HepG2 (cell line): ENCODE measurements around the gene RHBDL1. TPM values are rescaled to one million over a fixed set of nuclear protein-coding genes. Genes with fewer than 3 reads are reported as not detected.
A peak's percentile ranks its signal among the peaks of the same experiment; 100 is the strongest.

Experiments used
- ATF6 ChIP-seq: sonication (generic); formaldehyde crosslinking; conservative IDR thresholded peaks from 2 replicates; pipeline ENCODE4 v1.4.0; 2020; ENCODE audit warnings: missing genetic modification reagents
- BHLHE40 ChIP-seq: IDR thresholded peaks from 2 replicates; pipeline ENCODE4 v1.6.1; 2011; ENCODE audit warnings: low read length, improper control_type of control experiment
- CREB3 ChIP-seq: sonication (generic); formaldehyde crosslinking; IDR thresholded peaks from 2 replicates; pipeline ENCODE4 v1.5.0; 2020; ENCODE audit warnings: missing genetic modification reagents
- GATAD2A ChIP-seq: IDR thresholded peaks from 2 replicates; pipeline ENCODE4 v1.6.1; 2016
- HMG20A ChIP-seq: IDR thresholded peaks from 2 replicates; pipeline ENCODE4 v1.6.1; 2016; ENCODE audit warnings: borderline replicate concordance
- HOXA7 ChIP-seq: sonication (generic); formaldehyde crosslinking; IDR thresholded peaks from 2 replicates; pipeline ENCODE4 v1.8.1; 2022; ENCODE audit warnings: mild to moderate bottlenecking, missing genetic modification reagents, moderate library complexity
- HOXD1 ChIP-seq: sonication (generic); formaldehyde crosslinking; IDR thresholded peaks from 2 replicates; pipeline ENCODE4 v1.5.0; 2020; ENCODE audit warnings: missing genetic modification reagents
- POLR2G ChIP-seq: fragments of 200-400 bp; formaldehyde crosslinking; IDR thresholded peaks from 2 replicates; pipeline ENCODE4 v1.6.1; 2018; ENCODE audit warnings: mild to moderate bottlenecking, low read depth, low read length, moderate library complexity
- SAFB2 ChIP-seq: sonication (generic); formaldehyde crosslinking; IDR thresholded peaks from 2 replicates; pipeline ENCODE4 v1.5.1; 2020; ENCODE audit warnings: missing genetic modification reagents, low read depth, mild to moderate bottlenecking, borderline replicate concordance
- THYN1 ChIP-seq: sonication (generic); formaldehyde crosslinking; IDR thresholded peaks from 2 replicates; pipeline ENCODE4 v1.8.1; 2023; ENCODE audit warnings: low read depth, mild to moderate bottlenecking, moderate library complexity, missing genetic modification reagents, borderline replicate concordance
- YEATS2 ChIP-seq: sonication (generic); formaldehyde crosslinking; IDR thresholded peaks from 2 replicates; pipeline ENCODE4 v1.4.0; 2020; ENCODE audit warnings: missing genetic modification reagents, borderline replicate concordance
- ZNF589 ChIP-seq: sonication (generic); formaldehyde crosslinking; conservative IDR thresholded peaks from 2 replicates; pipeline ENCODE4 v1.8.0; 2022; ENCODE audit warnings: mild to moderate bottlenecking, moderate library complexity, missing genetic modification reagents
- ZNF737 ChIP-seq: sonication (generic); formaldehyde crosslinking; IDR thresholded peaks from 2 replicates; pipeline ENCODE4 v1.5.0; 2020; ENCODE audit warnings: missing genetic modification reagents, mild to moderate bottlenecking, borderline replicate concordance
- ZNF816 ChIP-seq: sonication (generic); formaldehyde crosslinking; IDR thresholded peaks from 2 replicates; pipeline ENCODE4 v1.8.0; 2022; ENCODE audit warnings: missing genetic modification reagents, mild to moderate bottlenecking, borderline replicate concordance
- polyA plus RNA-seq, 8 experiments: library from polyadenylated mRNA; depleted of rRNA in 3 of 8; stranded (reverse) in 7 of 8; unstranded in 1 of 8; fragments of >200 nt; fragmentation: Illumina TruSeq in 4 of 8; extraction: Trizol in 4 of 8; gene quantifications; 2 replicates each; pipeline versions ENCODE4 v1.2.1 to v1.2.3, GENCODE V29; 2011 to 2016; ENCODE audit warnings: low read depth in 4 of 8, missing spikeins in 1 of 8, mixed read lengths in 1 of 8; ENCODE audit not compliant: insufficient read depth in 1 of 8
- total RNA-seq, 5 experiments: library from RNA; depleted of rRNA; stranded (reverse); fragments of >200 nt; fragmentation: Illumina TruSeq; extraction: Trizol; gene quantifications; 2 replicates each; pipeline ENCODE4 v1.2.3, GENCODE V29; 2016; ENCODE audit warnings: low read depth in 1 of 5
- TF ChIP-seq, protein P1 (sequence below): sonication (generic); formaldehyde crosslinking; IDR thresholded peaks from 2 replicates; pipeline ENCODE4 v1.8.0; 2022; ENCODE audit warnings: mild to moderate bottlenecking, missing genetic modification reagents, moderate library complexity
- TF ChIP-seq, protein P2 (sequence below): sonication (generic); formaldehyde crosslinking; IDR thresholded peaks from 2 replicates; pipeline ENCODE4 v1.4.0; 2020; ENCODE audit warnings: mild to moderate bottlenecking, low read depth, missing genetic modification reagents
- TF ChIP-seq, protein P3 (sequence below): sonication (generic); formaldehyde crosslinking; IDR thresholded peaks from 2 replicates; pipeline ENCODE4 v1.4.0; 2020; ENCODE audit warnings: mild to moderate bottlenecking, missing genetic modification reagents
- TF ChIP-seq, protein P4 (sequence below): sonication (generic); formaldehyde crosslinking; IDR thresholded peaks from 2 replicates; pipeline ENCODE4 v1.5.1; 2020; ENCODE audit warnings: mild to moderate bottlenecking, missing genetic modification reagents, moderate library complexity

The RHBDL1 gene
- total and polyA plus RNA-seq, 2 of the 13 experiments (the other 11 are each of a cell fraction or from before 2014, with no cell fraction given), result 1.8 to 3.8 TPM

DNA sequence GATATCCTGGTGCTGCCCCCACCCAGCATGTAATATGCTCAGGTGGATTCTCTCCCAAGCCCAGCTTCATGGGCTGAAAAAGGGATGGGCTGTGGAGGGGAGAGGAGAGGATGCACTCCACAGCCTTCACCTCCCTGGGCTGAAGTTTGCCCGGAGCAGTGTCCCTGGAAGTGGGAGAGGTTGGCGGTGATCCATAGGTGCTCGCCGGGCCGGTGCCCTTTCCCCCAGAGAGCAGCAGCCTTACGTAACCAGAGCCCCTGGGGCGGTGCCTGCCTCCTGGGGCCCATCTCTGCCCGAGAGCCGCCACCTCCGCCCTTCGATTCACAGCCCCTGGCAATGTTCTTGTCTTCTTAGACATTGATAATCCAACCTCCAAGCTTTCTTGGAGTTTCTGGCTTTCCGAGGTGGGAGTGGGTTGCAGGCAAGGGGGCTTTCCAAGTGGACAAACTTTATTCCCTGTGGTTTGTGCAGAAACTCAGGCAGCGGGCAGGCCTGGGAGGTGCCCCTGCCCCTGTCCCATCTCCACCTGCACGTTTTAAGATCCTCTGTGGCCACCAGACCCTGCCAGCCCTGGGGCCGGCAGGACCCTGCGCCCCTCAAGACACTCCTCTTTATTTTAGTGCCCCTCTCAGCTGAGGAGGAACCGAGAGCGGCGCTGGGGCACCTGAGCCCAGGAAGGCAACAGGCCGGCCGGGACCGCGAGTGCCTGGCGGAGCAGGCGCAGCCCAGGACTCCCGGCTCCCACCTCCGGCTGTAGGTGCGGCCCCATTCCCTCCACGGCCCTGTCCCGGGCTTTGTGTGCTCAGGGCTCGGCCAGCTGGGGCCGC lies 29.4 kb upstream of the RHBDL1 start (continued):
- TF ChIP-seq HOXA7, result no peak
- no peak for TF ChIP-seq HMG20A
- no peak for TF ChIP-seq THYN1 (CRISPR knock-in tag)
- TF ChIP-seq GATAD2A (CRISPR knock-in tag), result peak; percentile 69
- TF ChIP-seq, protein P1, sequence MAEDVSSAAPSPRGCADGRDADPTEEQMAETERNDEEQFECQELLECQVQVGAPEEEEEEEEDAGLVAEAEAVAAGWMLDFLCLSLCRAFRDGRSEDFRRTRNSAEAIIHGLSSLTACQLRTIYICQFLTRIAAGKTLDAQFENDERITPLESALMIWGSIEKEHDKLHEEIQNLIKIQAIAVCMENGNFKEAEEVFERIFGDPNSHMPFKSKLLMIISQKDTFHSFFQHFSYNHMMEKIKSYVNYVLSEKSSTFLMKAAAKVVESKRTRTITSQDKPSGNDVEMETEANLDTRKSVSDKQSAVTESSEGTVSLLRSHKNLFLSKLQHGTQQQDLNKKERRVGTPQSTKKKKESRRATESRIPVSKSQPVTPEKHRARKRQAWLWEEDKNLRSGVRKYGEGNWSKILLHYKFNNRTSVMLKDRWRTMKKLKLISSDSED (CRISPR knock-in tag), result no peak
- TF ChIP-seq POLR2G, result peak; percentile 44; the same call in 1 of the 2 replicates
- TF ChIP-seq SAFB2 (CRISPR knock-in tag), result 0 out of 2 replicates have a peak, but pooled peaks have one; percentile 37
- TF ChIP-seq, protein P2, sequence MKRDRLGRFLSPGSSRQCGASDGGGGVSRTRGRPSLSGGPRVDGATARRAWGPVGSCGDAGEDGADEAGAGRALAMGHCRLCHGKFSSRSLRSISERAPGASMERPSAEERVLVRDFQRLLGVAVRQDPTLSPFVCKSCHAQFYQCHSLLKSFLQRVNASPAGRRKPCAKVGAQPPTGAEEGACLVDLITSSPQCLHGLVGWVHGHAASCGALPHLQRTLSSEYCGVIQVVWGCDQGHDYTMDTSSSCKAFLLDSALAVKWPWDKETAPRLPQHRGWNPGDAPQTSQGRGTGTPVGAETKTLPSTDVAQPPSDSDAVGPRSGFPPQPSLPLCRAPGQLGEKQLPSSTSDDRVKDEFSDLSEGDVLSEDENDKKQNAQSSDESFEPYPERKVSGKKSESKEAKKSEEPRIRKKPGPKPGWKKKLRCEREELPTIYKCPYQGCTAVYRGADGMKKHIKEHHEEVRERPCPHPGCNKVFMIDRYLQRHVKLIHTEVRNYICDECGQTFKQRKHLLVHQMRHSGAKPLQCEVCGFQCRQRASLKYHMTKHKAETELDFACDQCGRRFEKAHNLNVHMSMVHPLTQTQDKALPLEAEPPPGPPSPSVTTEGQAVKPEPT (CRISPR knock-in tag), result no peak
- TF ChIP-seq ZNF816 (CRISPR knock-in tag), result no peak
- TF ChIP-seq CREB3 (CRISPR knock-in tag), result no peak
- TF ChIP-seq, protein P3, sequence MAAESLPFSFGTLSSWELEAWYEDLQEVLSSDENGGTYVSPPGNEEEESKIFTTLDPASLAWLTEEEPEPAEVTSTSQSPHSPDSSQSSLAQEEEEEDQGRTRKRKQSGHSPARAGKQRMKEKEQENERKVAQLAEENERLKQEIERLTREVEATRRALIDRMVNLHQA (CRISPR knock-in tag), result no peak
- TF ChIP-seq BHLHE40, result no peak
- TF ChIP-seq ATF6 (CRISPR knock-in tag), result no peak
- no peak for TF ChIP-seq ZNF737
- TF ChIP-seq, protein P4, sequence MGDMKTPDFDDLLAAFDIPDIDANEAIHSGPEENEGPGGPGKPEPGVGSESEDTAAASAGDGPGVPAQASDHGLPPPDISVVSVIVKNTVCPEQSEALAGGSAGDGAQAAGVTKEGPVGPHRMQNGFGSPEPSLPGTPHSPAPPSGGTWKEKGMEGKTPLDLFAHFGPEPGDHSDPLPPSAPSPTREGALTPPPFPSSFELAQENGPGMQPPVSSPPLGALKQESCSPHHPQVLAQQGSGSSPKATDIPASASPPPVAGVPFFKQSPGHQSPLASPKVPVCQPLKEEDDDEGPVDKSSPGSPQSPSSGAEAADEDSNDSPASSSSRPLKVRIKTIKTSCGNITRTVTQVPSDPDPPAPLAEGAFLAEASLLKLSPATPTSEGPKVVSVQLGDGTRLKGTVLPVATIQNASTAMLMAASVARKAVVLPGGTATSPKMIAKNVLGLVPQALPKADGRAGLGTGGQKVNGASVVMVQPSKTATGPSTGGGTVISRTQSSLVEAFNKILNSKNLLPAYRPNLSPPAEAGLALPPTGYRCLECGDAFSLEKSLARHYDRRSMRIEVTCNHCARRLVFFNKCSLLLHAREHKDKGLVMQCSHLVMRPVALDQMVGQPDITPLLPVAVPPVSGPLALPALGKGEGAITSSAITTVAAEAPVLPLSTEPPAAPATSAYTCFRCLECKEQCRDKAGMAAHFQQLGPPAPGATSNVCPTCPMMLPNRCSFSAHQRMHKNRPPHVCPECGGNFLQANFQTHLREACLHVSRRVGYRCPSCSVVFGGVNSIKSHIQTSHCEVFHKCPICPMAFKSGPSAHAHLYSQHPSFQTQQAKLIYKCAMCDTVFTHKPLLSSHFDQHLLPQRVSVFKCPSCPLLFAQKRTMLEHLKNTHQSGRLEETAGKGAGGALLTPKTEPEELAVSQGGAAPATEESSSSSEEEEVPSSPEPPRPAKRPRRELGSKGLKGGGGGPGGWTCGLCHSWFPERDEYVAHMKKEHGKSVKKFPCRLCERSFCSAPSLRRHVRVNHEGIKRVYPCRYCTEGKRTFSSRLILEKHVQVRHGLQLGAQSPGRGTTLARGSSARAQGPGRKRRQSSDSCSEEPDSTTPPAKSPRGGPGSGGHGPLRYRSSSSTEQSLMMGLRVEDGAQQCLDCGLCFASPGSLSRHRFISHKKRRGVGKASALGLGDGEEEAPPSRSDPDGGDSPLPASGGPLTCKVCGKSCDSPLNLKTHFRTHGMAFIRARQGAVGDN, result peak; percentile 82
- no peak for TF ChIP-seq ZNF589 (CRISPR knock-in tag)
- no peak for TF ChIP-seq YEATS2 (CRISPR knock-in tag)
- TF ChIP-seq HOXD1 (CRISPR knock-in tag), result no peak
